Epithelial cell of proximal tubule (primary cell): ENCODE measurements around the gene TATDN3. TPM values are rescaled to one million over a fixed set of nuclear protein-coding genes. Genes with fewer than 3 reads are reported as not detected.
"Not testable (repeated sequence)": the region's sequence is repeated elsewhere in the genome, so short reads cannot be mapped to it uniquely, and the experiment has no call there.

ENCODE experiments used
- DNase-seq: peaks from one replicate; pipeline ENCODE4 v3.0.0-alpha.2; 2011; ENCODE audit warnings: low read depth
- H3K4me3 ChIP-seq: 2 replicates; pipeline ENCODE4 v1.5.1; 2011; ENCODE audit warnings: low read depth, mild to moderate bottlenecking, low read length
- total RNA-seq: library from RNA; depleted of rRNA; stranded (reverse); fragments of >200 nt; gene quantifications from 2 replicates; pipeline ENCODE4 v1.2.3, GENCODE V29; 2015
- TF ChIP-seq, protein P1 (sequence below): conservative IDR thresholded peaks from 2 replicates; pipeline ENCODE4 v1.5.1; 2012; ENCODE audit warnings: low read depth, mild to moderate bottlenecking, low read length

The TATDN3 gene
- total RNA-seq, 1 donor from 2014 or later: 12.9 TPM

DNA sequence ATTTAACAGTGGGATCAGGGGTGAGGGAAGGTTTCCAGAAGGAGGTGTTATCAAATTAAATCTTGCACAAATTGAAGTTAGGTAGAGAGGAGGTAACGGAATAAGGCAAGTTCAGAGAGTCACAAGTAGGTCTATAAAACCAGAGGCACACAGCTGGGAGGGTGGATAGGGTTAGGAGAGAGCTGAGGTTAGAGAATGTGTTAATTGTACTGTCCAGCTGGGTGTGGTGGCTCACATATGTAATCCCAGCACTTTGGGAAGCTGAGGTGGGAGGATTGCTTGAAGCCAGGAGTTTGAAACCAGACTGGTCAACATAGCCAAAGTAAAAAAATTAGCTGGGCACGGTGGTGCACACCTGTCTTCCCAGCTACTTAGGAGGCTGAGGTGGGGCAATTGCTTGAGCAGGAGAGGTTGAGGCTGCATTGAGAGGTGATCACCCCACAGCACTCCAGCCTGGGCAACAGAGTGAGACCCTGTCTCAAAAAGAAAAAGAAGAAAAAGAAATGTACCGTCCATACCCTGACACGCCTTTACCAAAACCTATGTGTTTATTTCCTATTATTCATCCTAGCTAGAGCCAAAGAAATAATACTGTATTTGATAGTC lies 35.6 kb downstream of the TATDN3 start:
- TF ChIP-seq, protein P1, sequence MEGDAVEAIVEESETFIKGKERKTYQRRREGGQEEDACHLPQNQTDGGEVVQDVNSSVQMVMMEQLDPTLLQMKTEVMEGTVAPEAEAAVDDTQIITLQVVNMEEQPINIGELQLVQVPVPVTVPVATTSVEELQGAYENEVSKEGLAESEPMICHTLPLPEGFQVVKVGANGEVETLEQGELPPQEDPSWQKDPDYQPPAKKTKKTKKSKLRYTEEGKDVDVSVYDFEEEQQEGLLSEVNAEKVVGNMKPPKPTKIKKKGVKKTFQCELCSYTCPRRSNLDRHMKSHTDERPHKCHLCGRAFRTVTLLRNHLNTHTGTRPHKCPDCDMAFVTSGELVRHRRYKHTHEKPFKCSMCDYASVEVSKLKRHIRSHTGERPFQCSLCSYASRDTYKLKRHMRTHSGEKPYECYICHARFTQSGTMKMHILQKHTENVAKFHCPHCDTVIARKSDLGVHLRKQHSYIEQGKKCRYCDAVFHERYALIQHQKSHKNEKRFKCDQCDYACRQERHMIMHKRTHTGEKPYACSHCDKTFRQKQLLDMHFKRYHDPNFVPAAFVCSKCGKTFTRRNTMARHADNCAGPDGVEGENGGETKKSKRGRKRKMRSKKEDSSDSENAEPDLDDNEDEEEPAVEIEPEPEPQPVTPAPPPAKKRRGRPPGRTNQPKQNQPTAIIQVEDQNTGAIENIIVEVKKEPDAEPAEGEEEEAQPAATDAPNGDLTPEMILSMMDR: no peak
- DNase-seq: no peak
- no peak overlapping the region for H3K4me3 ChIP-seq

DNA sequence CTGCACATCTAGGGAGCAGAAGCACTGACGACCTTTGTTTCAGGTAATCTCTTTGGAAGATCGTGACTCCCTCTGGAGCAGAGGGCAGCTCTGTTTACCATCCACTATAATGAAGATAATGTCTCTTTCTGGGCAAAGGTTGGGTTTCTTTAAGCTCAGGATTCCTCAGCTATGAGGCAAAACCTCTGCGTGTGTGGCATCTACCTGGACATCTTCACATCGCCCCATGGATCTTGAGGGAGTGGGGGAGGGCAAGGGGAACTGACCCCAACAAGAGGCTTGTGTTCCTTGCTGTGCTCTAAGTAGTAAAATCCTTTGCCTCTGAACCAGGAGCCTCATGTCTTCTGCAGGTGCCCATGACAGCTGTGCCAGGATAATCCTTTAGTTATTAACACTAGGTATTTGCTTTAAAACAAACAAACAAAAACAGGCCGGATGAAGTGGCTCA lies 36.2 kb downstream of the TATDN3 start:
- TF ChIP-seq, protein P1: no peak
- no peak for DNase-seq
- no peak overlapping the region for H3K4me3 ChIP-seq

DNA sequence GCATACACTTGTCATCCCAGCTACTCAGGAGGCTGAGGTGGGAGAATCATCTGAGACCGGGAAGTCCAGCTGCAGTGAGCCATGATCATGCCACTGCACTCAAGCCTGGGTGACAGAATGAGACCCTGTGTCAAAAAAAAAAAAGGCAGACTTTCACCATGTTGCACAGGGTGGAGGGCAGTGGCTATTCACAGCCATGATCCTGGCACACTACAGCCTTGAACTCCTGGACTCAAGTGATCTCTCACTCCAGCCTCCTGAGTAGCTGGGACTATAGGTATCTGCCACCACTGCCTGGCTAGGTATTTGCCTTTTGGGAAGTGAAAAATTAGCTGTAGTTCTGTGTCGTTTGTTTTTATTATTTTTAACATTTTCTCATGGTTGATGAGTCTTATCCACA lies 36.7 kb downstream of the TATDN3 start:
- TF ChIP-seq, protein P1: no peak

DNA sequence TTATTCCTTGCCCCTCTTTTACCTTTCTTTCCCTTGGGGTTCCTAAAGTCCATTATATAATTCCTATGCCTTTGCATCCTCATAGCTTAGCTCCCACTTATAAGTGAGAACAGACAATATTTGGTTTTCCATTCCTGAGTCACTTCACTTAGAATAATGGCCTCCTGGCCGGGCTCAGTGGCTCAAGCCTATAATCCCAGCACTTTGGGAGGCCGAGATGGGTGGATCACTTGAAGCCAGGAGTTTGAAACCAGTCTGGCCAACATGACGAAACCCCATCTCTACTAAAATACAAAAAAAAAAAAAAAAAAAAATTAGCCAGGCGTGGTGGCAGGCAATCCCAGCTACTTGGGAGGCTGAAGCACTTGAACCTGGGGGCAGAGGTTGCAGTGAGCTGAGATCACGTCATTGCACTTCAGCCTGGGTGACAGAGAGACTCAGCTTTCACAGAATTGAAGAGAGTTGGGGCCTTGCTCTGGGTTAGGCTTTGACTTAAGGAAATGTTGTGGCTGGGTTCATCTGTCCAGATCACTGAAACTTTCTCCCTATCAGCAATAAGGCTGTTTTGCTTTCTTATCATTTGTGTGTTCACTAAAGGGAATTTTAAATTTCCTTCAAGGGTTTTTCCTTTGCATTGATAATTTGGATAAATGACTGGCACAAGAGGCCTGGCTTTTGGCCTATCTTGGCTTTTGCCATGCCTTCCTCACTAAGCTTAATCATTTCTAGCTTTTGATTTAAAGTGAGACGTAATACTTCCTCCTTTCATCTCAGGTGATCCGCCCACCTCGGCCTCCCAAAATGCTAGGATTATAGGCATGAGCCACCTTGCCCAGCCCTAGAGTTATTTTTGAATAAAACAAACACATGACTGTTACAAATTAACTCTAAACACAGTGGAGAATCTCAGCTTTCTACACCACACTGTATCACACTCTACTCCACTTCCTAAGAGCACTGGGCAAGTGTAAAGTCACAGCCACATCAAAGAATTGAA lies 41.8 kb downstream of the TATDN3 start:
- DNase-seq: peak; percentile 20

More for the DNA sequence above, 36.7 kb downstream of the TATDN3 start:
- H3K4me3 ChIP-seq: no peak overlapping the region
- no peak for DNase-seq

DNA sequence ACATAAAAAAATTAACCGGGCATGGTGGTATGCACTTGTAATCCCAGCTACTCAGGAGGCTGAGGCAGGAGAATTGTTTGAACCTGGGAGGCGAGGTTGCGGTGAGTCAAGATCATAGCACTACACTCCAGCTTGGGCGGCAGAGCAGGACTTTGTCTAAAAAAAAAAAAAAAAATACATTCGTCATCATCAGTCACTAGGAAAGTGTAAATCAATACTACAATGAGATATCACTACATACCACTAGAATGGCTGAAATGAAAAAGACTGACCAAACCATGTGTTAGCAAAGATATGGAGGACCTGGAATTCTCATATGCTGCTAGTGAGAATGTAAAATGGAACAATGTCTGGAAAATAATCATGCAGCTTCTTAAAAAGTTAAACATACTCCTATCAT lies 46.5 kb downstream of the TATDN3 start:
- no peak for DNase-seq
- TF ChIP-seq, protein P1: no peak
- no peak overlapping the region for H3K4me3 ChIP-seq

More for the DNA sequence above, 41.8 kb downstream of the TATDN3 start:
- not testable (repeated sequence) for H3K4me3 ChIP-seq

DNA sequence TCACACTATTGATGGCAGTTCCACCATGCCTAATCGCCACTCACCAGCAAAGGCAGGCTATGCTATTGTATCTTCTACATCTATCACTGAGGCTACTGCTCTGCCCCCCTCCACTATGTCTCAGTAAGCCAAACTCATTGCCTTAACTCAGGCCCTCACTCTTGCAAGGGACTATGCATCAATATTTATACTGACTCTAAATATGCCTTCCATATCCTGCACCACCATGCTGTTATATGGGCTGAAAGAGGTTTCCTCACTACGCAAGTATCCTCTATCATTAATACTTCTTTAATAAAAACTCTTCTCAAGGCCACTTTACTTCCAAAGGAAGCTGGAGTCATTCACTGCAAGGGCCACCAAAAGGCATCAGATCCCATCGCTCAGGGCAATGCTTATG lies 52.8 kb downstream of the TATDN3 start:
- H3K4me3 ChIP-seq: not testable (repeated sequence)

DNA sequence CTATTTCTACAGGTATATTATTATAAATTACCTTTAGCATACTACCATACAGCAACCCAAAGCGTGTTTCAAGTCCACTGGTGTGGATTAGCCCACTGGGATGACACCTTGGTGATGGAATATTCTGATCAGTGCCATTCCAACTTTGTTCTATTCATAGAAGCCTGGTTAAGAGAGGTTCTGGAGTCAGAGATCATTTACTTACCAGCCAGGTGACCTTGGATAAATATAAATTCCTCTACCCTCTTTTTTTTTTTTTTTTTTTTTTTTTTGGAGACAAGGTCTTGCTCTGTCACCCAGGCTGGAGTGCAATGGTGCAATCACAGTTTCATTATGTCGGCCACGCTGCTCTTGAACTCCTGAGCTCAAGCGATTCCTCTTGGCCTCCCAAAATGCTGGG lies 55.9 kb downstream of the TATDN3 start, which contains the start of gene SPATA45:
TSS of gene SPATA45 (minus strand) at position 101 of the 400 bp plus-strand sequence. CDS start 11,500 bp downstream, outside the sequence.
- no peak for DNase-seq
- TF ChIP-seq, protein P1: no peak
- no peak within 1 kb of the TSS for H3K4me3 ChIP-seq

More for the DNA sequence above, 52.8 kb downstream of the TATDN3 start:
- DNase-seq: not testable (repeated sequence)
